Astrocyte (in vitro differentiated cells and primary cell): ENCODE data around the gene TAL2. TPM values are rescaled to one million over a fixed set of nuclear protein-coding genes. Genes with fewer than 3 reads are reported as not detected.

ENCODE experiments used
- DNase-seq: peaks from one replicate; pipeline ENCODE4 v3.0.0-alpha.2; 2010; ENCODE audit warnings: low read depth
- FAIRE-seq: peaks from 2 replicates; lab custom pipeline; 2011; peaks lifted over from hg19 to GRCh38; lab: Jason Lieb, UNC
- H2AFZ ChIP-seq: 2 replicates; pipeline ENCODE4 v1.6.0; 2012; ENCODE audit warnings: low read depth, low read length, inconsistent platforms
- H3K27ac ChIP-seq: 2 replicates; pipeline ENCODE4 v1.5.1; 2011; ENCODE audit warnings: low read depth, low read length, inconsistent platforms
- H3K27me3 ChIP-seq: 2 replicates; pipeline ENCODE4 v1.6.0; 2011; ENCODE audit warnings: low read length, inconsistent platforms; ENCODE audit not compliant: insufficient read depth
- H3K36me3 ChIP-seq: 2 replicates; pipeline ENCODE4 v1.5.1; 2011; ENCODE audit warnings: low read length, inconsistent platforms; ENCODE audit not compliant: insufficient read depth
- H3K4me1 ChIP-seq: 2 replicates; pipeline ENCODE4 v1.5.1; 2011; ENCODE audit warnings: low read length, inconsistent platforms; ENCODE audit not compliant: insufficient read depth
- H3K4me2 ChIP-seq: 2 replicates; pipeline ENCODE4 v1.6.0; 2012; ENCODE audit warnings: low read length, inconsistent platforms
- H3K4me3 ChIP-seq: 2 replicates; pipeline ENCODE4 v1.5.1; 2011; ENCODE audit warnings: low read depth, mild to moderate bottlenecking, low read length, inconsistent platforms; ENCODE audit not compliant: insufficient read depth
- H3K79me2 ChIP-seq: 2 replicates; pipeline ENCODE4 v1.6.0; 2012; ENCODE audit warnings: mild to moderate bottlenecking, low read length, inconsistent platforms; ENCODE audit not compliant: insufficient read depth
- H3K9ac ChIP-seq: 2 replicates; pipeline ENCODE4 v1.6.0; 2012; ENCODE audit warnings: mild to moderate bottlenecking, low read length, inconsistent platforms
- H3K9me3 ChIP-seq: 2 replicates; pipeline ENCODE4 v1.5.1; 2012; ENCODE audit warnings: low read depth, mild to moderate bottlenecking, low read length, inconsistent platforms; ENCODE audit not compliant: insufficient read depth
- H4K20me1 ChIP-seq: 2 replicates; pipeline ENCODE4 v1.6.0; 2012; ENCODE audit warnings: low read length, inconsistent platforms; ENCODE audit not compliant: insufficient read depth
- H3K27ac Mint-ChIP-seq: one replicate; pipeline ENCODE4 v1.8.0; 2021; ENCODE audit warnings: mild to moderate bottlenecking, mixed read lengths; ENCODE audit not compliant: unreplicated experiment
- H3K27me3 Mint-ChIP-seq: one replicate; pipeline ENCODE4 v1.8.0; 2021; ENCODE audit warnings: low read depth, mixed read lengths; ENCODE audit not compliant: unreplicated experiment
- H3K36me3 Mint-ChIP-seq: one replicate; pipeline ENCODE4 v1.8.0; 2021; ENCODE audit warnings: low read depth, mixed read lengths; ENCODE audit not compliant: unreplicated experiment
- H3K4me1 Mint-ChIP-seq: one replicate; pipeline ENCODE4 v1.8.0; 2021; ENCODE audit warnings: low read depth, mixed read lengths; ENCODE audit not compliant: unreplicated experiment
- H3K4me3 Mint-ChIP-seq: one replicate; pipeline ENCODE4 v1.8.0; 2021; ENCODE audit warnings: mild to moderate bottlenecking, moderate library complexity, mixed read lengths; ENCODE audit not compliant: unreplicated experiment
- H3K9me3 Mint-ChIP-seq: one replicate; pipeline ENCODE4 v1.8.0; 2021; ENCODE audit warnings: mild to moderate bottlenecking, mixed read lengths; ENCODE audit not compliant: unreplicated experiment
- EZH2 ChIP-seq: IDR thresholded peaks from 2 replicates; pipeline ENCODE4 v1.6.1; 2012; ENCODE audit warnings: mild to moderate bottlenecking, low read length, inconsistent platforms; ENCODE audit not compliant: insufficient read depth
- total RNA-seq: library from RNA; stranded (reverse); gene quantifications from 2 replicates; pipeline ENCODE4 v1.2.1, GENCODE V29; 2021
- TF ChIP-seq, protein P1 (sequence below): IDR thresholded peaks from 2 replicates; pipeline ENCODE4 v1.5.1; 2011; ENCODE audit warnings: low read depth, mild to moderate bottlenecking, inconsistent platforms, low read length, moderate library complexity; ENCODE audit not compliant: insufficient read depth

Gene TAL2
- total RNA-seq, 1 donor from 2014 or later = not detected

DNA sequence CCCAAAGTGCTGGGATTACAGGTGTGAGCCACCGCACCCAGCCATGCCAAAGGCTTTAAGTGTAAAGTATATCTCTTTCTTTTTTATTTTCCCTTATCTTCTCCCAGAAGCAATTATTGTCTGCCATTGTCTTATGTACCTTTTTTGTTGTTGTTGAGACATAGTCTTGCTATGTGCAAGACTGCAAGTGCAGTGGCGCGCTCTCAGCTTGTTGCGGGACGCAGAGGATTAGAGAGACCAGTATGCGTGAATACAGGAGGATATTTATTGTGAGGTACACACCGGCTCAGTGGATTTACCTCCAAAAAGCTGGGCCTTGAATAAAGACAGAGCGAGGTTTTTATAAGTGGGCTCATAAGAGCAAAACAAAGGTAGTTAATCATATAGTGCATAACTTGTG lies 43.9 kb downstream of the TAL2 start:
- Histone ChIP-seq H3K36me3 (no peaks in the 10 kb centered on the region), H3K9me3 (no peaks in the 10 kb centered on the region), H3K4me3 (no peak overlapping the region), H4K20me1 (no peaks in the 10 kb centered on the region), H3K4me2 (no peak overlapping the region), H3K27me3 (no peaks in the 10 kb centered on the region), H3K79me2 (no peaks in the 10 kb centered on the region), H3K27ac (no peak overlapping the region), H3K9ac (no peak overlapping the region), H3K4me1 (no peaks in the 10 kb centered on the region), H2AFZ (no peak overlapping the region)
- DNase-seq (no peak), FAIRE-seq (no peak)
- no peak overlapping the region for H3K4me3 Mint-ChIP-seq
- TF ChIP-seq, protein P1, sequence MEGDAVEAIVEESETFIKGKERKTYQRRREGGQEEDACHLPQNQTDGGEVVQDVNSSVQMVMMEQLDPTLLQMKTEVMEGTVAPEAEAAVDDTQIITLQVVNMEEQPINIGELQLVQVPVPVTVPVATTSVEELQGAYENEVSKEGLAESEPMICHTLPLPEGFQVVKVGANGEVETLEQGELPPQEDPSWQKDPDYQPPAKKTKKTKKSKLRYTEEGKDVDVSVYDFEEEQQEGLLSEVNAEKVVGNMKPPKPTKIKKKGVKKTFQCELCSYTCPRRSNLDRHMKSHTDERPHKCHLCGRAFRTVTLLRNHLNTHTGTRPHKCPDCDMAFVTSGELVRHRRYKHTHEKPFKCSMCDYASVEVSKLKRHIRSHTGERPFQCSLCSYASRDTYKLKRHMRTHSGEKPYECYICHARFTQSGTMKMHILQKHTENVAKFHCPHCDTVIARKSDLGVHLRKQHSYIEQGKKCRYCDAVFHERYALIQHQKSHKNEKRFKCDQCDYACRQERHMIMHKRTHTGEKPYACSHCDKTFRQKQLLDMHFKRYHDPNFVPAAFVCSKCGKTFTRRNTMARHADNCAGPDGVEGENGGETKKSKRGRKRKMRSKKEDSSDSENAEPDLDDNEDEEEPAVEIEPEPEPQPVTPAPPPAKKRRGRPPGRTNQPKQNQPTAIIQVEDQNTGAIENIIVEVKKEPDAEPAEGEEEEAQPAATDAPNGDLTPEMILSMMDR = no peak
- TF ChIP-seq EZH2 = no peak
- no peaks in the 10 kb centered on the region for H3K36me3 Mint-ChIP-seq
- H3K27me3 Mint-ChIP-seq = no peaks in the 10 kb centered on the region
- no peaks in the 10 kb centered on the region for H3K9me3 Mint-ChIP-seq
- no peak overlapping the region for H3K27ac Mint-ChIP-seq
- no peaks in the 10 kb centered on the region for H3K4me1 Mint-ChIP-seq

DNA sequence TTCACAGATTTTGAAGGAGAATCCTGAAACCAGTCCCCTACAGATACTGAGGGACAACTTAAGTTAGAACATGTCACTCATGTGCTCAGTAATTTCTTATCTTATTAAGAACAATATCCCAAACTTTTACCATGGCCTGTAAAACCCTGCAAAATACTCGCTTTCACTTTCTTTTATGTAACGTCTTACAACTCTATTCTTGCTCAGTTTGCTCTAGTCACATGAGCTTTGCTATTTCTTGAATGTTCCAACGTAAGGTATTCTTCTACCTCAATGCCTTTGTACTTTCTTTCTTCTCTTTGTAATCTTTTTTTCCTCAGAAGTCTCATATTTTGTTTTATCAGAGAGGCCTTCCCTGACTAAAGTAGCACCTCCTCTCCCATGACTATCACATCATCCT lies 46.1 kb downstream of the TAL2 start:
- H3K27ac ChIP-seq = no peak overlapping the region
- H3K27ac Mint-ChIP-seq = no peak overlapping the region

GRCh38 chr9:105710638-105711037 lies 48.4 kb downstream of the TAL2 start:
- Mint-ChIP-seq H3K27me3 (no peaks in the 10 kb centered on the region), H3K9me3 (peaks cover 4% of the 10 kb centered on the region), H3K4me3 (no peak overlapping the region), H3K36me3 (no peaks in the 10 kb centered on the region), H3K27ac (no peak overlapping the region), H3K4me1 (no peaks in the 10 kb centered on the region)
- Histone ChIP-seq H3K4me2 (no peak overlapping the region), H3K9ac (no peak overlapping the region), H3K4me1 (no peaks in the 10 kb centered on the region), H3K9me3 (no peaks in the 10 kb centered on the region), H3K4me3 (no peak overlapping the region), H3K79me2 (no peaks in the 10 kb centered on the region), H3K36me3 (no peaks in the 10 kb centered on the region), H3K27me3 (no peaks in the 10 kb centered on the region), H3K27ac (no peak overlapping the region), H4K20me1 (no peaks in the 10 kb centered on the region), H2AFZ (no peak overlapping the region)
- DNase-seq = no peak
- TF ChIP-seq, protein P1 = no peak
- no peak for TF ChIP-seq EZH2
- FAIRE-seq = no peak

More for the DNA sequence above, 46.1 kb downstream of the TAL2 start:
- Mint-ChIP-seq H3K27me3 (no peaks in the 10 kb centered on the region), H3K36me3 (no peaks in the 10 kb centered on the region), H3K4me3 (no peak overlapping the region), H3K4me1 (no peaks in the 10 kb centered on the region), H3K9me3 (no peaks in the 10 kb centered on the region)
- no peaks in the 10 kb centered on the region for H3K9me3 ChIP-seq
- FAIRE-seq = no peak
- H4K20me1 ChIP-seq = no peaks in the 10 kb centered on the region
- no peak for TF ChIP-seq EZH2
- no peaks in the 10 kb centered on the region for H3K27me3 ChIP-seq
- H3K4me3 ChIP-seq = no peak overlapping the region
- DNase-seq = no peak
- H3K36me3 ChIP-seq = no peaks in the 10 kb centered on the region
- no peaks in the 10 kb centered on the region for H3K79me2 ChIP-seq
- no peak overlapping the region for H2AFZ ChIP-seq
- no peak overlapping the region for H3K4me2 ChIP-seq
- H3K9ac ChIP-seq = no peak overlapping the region
- no peaks in the 10 kb centered on the region for H3K4me1 ChIP-seq
